A204.1 (cell line): ENCODE results near the gene PPDPF.
"Not testable (repeated sequence)": the region's sequence is repeated elsewhere in the genome, so short reads cannot be mapped to it uniquely, and the experiment has no call there.

Source experiments
- FAIRE-seq: peaks from 2 replicates; lab custom pipeline; 2012; peaks lifted over from hg19 to GRCh38; lab: Jason Lieb, UNC

PPDPF gene

DNA sequence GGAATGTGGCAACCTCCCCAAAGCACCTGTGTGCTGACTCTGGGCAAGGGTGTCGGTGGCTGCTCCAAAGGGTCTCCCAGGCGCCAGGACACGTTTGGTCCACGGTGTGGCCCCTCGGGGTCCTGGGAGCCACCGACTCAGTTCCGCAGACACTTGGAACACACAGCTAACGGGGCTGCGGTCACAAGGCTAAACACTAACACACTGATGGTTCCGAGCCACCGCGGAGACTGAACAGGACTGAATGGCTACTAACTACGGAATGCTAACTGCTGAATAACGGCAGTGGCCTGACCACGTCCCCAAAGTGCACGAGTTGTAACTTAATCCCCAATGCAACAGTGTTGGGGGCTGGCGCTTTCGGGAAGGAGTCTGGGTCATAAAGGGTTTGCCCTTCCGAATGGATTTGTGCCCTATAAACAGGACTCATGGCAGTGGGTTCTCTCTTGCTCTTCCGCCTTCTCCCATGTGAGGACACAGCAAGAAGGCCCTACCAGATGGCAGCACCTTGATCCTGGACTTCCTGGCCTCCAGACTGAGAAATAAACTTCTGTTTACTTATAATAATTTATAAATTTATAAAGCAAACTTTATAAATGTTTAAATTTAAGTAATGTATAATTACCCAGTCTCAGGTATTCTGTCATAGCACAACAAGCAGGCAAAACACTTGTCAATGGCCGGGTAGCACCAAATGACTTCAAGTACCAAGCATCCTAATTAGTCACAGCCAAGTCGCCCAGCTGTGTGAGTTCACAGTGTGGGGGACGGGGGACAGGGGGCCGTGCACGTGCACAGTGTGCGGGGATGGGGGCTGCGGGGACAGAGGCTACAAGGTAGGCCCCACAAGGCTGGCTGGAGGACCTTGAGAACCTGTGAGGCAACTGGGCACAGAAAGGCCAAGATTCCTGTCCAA is 19.4 kb upstream of the PPDPF start:
- FAIRE-seq, result no peak

DNA sequence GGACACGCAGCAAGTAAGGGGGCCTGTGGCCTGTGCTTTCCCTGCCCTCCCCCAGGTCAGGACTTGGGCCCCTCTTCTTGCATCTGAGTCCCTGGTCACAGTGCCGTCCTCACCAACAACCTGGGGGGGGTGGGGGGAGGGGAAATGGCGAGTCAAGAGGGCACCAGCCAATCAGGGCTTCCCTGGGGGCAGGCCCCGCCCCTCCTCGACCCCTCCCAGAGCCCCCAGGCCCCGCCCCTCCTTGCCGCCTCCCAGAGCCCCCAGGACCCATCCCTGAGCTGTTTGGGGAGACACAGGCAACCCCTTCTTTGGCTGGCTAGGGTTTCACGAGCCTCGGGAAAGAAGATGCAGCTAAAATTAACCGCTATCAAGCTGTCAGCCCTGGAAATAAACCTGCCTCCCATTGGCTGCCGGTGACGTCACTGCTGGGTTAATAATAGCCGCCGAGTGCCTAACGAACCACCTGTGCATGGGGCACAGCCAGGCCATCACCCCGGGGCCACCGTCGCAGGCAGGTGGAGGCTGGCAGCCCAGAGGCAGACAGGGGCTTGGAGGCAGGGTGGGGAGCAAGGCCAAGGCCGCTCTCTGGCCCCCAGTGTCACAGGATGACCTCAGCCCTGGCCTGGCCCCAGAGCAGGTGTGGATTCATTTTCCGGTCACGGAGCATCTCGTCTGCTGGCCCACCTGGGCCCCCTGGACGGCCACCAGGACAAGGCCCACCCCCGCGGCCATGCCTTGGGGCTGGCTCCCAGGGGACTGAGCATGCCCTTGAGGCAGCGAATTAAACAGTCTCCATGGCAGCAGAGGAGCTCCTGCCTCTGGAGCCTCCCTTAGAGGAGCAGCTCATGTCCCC is 18.5 kb upstream of the PPDPF start:
- FAIRE-seq, result no peak

- FAIRE-seq, result no peak
Observed at GRCh38 chr20:63502671-63503172, 17.8 kb upstream of the PPDPF start.

- no peak for FAIRE-seq
Observed at GRCh38 chr20:63503524-63503923, 17.0 kb upstream of the PPDPF start.

GRCh38 chr20:63504642-63505041 is 15.9 kb upstream of the PPDPF start:
- FAIRE-seq, result no peak

- FAIRE-seq, result no peak
Observed at GRCh38 chr20:63505281-63505680, 15.3 kb upstream of the PPDPF start.

- FAIRE-seq, result no peak
Observed at GRCh38 chr20:63505723-63506122, 14.8 kb upstream of the PPDPF start.

- FAIRE-seq, result no peak
Observed at GRCh38 chr20:63507083-63507743, 13.4 kb upstream of the PPDPF start.

GRCh38 chr20:63508072-63508768 is 12.3 kb upstream of the PPDPF start:
- no peak for FAIRE-seq

DNA sequence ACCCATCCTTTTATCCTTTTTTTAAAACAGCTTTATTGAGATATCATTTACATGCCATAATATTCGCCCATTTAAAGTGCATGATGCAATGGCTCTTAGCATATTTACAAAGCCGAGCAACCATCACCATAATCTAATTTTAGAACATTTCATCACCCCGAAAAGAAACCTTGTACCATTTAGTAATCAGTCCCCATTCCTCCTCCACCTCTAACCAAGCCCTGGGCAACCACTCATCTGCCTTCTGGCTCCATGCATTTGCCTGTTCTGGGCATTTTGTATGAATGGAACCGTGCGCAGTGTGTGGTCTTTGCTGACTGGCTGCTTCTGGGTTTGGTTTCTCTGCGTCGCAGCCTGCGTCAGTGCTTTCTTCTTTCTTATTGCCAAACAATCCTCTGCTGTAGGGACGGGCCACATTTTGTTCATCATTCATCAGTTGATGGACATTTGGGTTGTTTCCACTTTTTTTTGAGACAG is 11.4 kb upstream of the PPDPF start:
- FAIRE-seq, result no peak

DNA sequence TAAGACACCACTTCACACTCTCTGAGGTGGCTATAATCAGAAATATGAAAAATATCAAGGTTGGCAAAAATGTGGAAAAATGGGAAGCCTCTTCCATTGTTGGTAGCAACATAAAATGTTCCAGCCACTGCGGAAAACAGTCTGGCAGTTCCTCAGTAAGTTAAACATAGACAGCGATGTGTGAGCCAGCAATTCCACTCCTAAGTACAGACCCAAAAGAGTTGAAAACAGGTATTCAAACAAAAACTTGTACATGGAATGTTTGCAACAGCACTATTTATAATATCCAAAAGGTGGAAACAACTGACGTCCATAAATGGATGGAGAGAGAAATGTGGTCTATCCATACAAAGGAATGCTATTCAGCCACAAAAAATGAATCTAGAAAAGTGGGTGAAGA is 7.4 kb upstream of the PPDPF start:
- no peak for FAIRE-seq

- not testable (repeated sequence) for FAIRE-seq
Observed at GRCh38 chr20:63514520-63514919, 6.0 kb upstream of the PPDPF start.

DNA sequence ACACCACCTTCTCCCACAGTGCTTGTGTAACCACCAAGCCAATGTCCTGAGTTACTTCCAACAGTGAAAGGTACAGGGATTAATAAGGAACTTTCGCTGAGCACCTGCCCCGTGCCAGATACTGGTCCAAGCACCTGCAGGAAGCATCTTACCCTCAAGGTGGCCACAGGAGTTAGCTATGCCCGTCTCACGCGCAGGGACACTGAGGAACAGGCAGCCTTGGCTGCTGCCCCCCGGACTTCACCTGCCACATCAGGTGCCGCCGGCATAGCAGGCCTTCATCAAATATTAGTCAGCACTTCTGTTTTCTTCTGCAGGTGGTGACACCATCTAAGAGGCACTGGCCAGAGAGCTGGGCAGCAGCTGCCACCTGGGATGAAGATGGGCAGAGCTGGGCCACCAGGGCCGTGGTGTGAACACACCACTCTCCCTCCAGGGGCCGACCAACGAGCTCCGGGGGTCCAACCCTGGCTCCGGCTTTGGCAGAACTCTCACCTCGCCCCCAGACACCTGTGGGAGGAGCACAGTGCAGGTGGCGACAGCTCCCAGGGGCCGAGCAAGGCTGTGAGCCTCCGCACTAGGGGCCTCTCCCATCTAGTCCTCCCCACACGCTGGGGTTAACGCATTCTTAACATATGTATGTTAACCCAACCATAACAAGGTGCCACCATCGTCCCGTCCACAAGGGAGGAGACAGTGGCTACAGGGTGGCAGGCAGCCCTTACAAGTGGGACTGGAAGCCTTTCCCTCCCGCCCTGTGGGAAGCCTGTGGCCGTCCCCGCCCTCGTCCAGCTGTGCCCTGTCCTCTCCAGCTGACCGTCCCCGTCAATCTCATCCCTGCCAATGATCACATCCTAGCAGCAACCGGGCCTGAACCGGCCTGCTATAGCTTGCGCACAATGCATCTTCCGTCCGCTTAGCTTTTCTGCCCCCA is 2.9 kb upstream of the PPDPF start:
- FAIRE-seq, result no peak

DNA sequence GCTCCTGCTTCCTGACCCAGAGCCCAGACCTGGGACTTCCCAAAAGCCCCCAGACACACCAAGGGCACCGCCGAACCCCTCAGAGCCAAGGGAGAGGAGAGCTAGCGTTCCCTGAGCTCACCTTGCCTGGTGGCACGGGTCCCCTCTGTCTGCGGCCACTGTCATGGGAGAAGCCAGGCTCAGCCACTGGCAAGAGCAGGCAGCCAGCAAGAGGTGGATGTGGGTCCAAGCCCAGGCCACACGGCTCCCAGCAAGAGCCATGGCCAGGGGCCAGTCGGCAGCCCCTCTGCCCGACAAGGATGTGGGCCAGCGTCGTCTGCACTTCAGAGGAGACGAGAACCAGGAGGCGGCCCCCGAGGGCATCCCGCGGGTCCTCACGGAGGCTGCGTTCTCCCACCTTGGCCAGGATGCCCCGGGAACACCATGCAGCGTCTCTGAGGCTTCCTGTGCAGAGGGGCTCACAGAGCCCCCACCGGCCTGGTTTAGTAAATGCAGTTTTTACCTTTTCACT is 2.2 kb upstream of the PPDPF start:
- no peak for FAIRE-seq

DNA sequence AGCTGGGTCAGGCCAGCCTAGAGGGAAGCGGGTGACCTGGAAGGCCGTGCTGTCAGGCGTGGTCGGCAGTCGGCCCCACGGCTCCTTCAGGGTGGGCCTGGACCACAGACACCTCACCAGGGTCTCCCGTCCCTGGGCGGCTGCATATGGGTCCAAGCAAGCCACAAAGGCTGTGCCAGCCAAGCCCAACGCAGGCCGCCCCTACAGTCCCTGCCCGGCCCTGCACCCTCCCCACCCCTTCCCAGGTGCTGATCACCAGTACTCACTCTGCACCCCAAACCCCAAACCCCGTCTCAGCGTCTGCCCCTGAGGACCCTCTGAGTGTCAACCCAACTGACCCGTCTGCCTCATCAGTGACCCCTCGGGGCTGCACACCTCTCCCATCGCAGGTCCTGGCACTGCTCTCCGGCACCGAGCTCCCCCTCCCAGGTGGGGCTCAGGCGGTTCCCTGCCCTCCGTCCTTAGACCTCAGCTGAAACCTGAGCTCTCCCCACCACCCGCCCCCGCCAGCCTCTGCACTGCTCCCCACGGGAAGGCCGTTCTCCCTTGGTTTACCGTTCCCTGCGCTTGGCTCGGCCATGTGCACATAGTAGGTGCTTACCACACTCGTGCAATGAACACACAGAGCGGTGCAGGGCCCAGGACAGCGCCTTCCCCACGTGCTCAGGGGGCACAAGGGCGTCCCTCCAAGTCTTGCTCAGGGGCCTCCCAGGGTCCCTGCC is 1.5 kb upstream of the PPDPF start:
- no peak for FAIRE-seq

DNA sequence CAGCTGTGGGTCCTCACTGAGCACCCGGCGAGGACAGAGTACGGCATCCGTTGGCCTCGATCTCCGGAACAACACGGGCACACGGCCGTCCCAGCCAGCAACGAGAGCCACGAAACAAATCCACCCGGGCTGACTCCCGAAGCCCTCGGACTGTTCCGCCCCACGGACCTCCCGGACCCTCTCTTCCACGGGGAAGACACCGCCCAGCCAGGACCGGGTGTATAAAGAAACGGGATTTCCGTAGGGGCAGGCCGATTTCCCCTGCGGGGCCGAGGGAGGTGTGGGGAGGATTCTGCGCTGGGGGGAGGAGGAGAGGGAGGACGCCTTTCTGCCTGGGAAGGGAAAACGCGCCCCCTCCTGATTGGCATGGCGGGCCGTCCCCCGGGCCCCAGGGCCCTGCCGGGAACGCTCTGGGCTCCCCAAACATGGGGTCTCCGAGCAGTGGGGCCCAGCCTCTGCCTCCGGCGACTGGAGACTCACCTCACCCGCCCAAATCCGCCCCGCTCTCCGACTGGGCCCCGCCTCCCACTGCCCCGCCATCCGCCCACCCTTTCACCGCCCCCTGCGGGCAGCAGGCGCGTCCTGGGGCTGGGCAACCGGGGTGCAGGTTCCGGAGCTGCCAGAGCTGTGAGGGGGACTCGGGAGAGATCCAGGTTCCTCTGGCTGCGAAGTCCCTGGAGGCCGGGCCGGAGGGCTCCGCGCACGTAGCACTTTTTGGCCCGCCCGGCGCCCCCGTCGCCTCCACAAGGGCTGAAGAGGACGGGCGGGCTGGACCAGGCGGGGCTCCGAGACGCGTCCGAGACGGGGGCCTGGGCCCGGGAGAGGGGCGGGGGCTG is 679 bp upstream of the PPDPF start:
- FAIRE-seq, result no peak

DNA sequence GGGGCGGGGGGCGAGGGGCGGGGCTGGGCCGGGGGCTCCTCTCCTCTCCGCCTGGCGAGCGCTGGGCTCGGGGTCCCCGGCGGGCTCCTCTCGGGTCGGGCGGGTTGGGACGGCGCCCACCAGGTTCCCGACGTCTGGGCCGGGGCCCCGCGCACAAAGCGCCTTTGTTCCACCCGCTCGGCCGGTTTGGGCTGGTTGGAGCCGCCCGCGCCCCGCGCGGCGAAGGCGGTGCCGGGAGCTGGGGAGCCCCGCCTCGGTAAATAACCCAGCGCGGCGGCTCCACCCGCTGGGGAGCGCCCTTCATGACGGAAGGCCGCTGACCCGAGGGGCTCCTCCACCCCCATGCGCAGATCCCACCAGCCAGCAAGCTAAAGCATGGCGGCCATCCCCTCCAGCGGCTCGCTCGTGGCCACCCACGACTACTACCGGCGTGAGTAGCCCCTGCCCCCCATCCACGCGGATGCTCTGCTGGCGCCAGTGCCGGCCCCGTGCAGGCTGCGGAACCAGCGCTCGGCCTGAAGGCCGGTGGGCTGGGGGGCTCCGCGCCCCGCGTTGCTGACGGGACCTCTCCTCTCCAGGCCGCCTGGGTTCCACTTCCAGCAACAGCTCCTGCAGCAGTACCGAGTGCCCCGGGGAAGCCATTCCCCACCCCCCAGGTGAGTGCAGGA is 503 bp downstream of the PPDPF start:
- FAIRE-seq, result no peak

DNA sequence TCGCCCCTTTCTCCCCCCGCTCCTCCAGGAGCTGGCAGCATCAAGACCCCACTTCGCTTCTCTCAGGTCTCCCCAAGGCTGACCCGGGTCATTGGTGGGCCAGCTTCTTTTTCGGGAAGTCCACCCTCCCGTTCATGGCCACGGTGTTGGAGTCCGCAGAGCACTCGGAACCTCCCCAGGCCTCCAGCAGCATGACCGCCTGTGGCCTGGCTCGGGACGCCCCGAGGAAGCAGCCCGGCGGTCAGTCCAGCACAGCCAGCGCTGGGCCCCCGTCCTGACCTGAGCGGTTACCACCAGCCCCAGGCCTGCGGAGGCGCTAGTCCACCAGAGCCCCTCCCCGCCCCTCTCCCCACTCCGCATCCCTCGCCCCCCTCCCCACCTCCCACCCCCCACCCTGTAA is 1.0 kb downstream of the PPDPF start:
- FAIRE-seq, result no peak
